K562 (cell line): ENCODE measurements around the gene TTC39A. TPM values are rescaled to one million over a fixed set of nuclear protein-coding genes. Genes with fewer than 3 reads are reported as not detected.

Experiments used
- ATAC-seq: fragments of 200-7000 bp; cut with Tn5 transposase; 3 replicates; pipeline ENCODE4 v1.9.1; 2020; ENCODE audit warnings: moderate library complexity
- BruUV-seq: library from RNA; stranded (reverse); fragments of 400-500 nt; replicated peaks from 2 replicates; lab custom pipeline; 2021; lab: Mats Ljungman, UMichigan
- CTCF ChIA-PET: fragments of 300-600 bp; formaldehyde crosslinking; extraction: SDS; loops from one replicate; lab custom pipeline; 2021; ENCODE audit warnings: low intra/inter-chr PET ratio; lab: Yijun Ruan, JAX
- POLR2A ChIA-PET: fragments of 300-600, 350-650 bp; sonication (Branson Sonifier 250); formaldehyde crosslinking; extraction: SDS; loops from one replicate; lab custom pipeline; 2021; ENCODE audit warnings: antibody characterized with exemption, inconsistent platforms; lab: Yijun Ruan, JAX
- DNase-seq, 4 experiments: peaks; one replicate each; pipeline versions ENCODE4 v3.0.0 to v3.0.0-alpha.2; 2011 to 2018; ENCODE audit warnings: low spot score in 3 of 4, mixed read lengths in 3 of 4; ENCODE audit errors: extremely low read depth in 1 of 4
- FAIRE-seq: peaks from 2 replicates; lab custom pipeline; 2011; peaks lifted over from hg19 to GRCh38; lab: Jason Lieb, UNC
- H2AFZ ChIP-seq: 2 replicates; pipeline ENCODE4 v1.6.0; 2011; ENCODE audit warnings: low read depth, low read length, control low read depth, inconsistent platforms
- H3K27ac ChIP-seq: fragments of 200-600 bp; 3 replicates; pipeline ENCODE4 v1.8.0; 2011; ENCODE audit warnings: low read depth, mild to moderate bottlenecking, control low read depth, inconsistent platforms, low read length, moderate library complexity, mixed read lengths; ENCODE audit errors: extremely low read depth
- H3K27me3 ChIP-seq, 2 experiments: fragments of 300-600 bp in 1 of 2; 2 replicates in 1 of 2; 3 replicates in 1 of 2; pipeline versions ENCODE4 v1.6.0 to v1.8.0; 2011; ENCODE audit warnings: inconsistent platforms in 2 of 2, low read length in 2 of 2, mild to moderate bottlenecking in 1 of 2, mixed read lengths in 1 of 2, moderate library complexity in 1 of 2; ENCODE audit not compliant: control insufficient read depth in 2 of 2, insufficient read depth in 2 of 2
- H3K36me3 ChIP-seq: fragments of 300-600 bp; 3 replicates; pipeline ENCODE4 v1.8.0; 2011; ENCODE audit warnings: mild to moderate bottlenecking, low read length, inconsistent platforms; ENCODE audit not compliant: control insufficient read depth, insufficient read depth
- H3K4me1 ChIP-seq, 2 experiments: fragments of 200-600 bp in 1 of 2; replicated peaks in 1 of 2; 2 replicates in 1 of 2; 3 replicates in 1 of 2; pipeline versions ENCODE4 v1.5.1 to v1.8.0; 2011; ENCODE audit warnings: inconsistent platforms in 2 of 2, low read length in 2 of 2, mild to moderate bottlenecking in 1 of 2, mixed read lengths in 1 of 2, moderate library complexity in 1 of 2; ENCODE audit not compliant: control insufficient read depth in 2 of 2, insufficient read depth in 2 of 2
- H3K4me2 ChIP-seq: 2 replicates; pipeline ENCODE4 v1.6.1; 2011; ENCODE audit warnings: low read length, control low read depth, inconsistent platforms, mixed read lengths; ENCODE audit not compliant: insufficient read depth
- H3K4me3 ChIP-seq: fragments of 200-600 bp; sonication (generic), shearing (Covaris generic); 2 replicates; pipeline ENCODE4 v1.5.1; 2016; ENCODE audit warnings: control low read depth, inconsistent platforms
- H3K79me2 ChIP-seq: fragments of 200-600 bp; 3 replicates; pipeline ENCODE4 v1.8.0; 2011; ENCODE audit warnings: low read length, inconsistent platforms; ENCODE audit not compliant: control insufficient read depth, insufficient read depth
- H3K9ac ChIP-seq, 2 experiments: 2 replicates each; pipeline versions ENCODE4 v1.6.0 to v1.6.1; 2011; ENCODE audit warnings: low read depth in 2 of 2, low read length in 2 of 2, control low read depth in 1 of 2, inconsistent platforms in 1 of 2, mild to moderate bottlenecking in 1 of 2, mixed read lengths in 1 of 2; ENCODE audit not compliant: insufficient read depth in 1 of 2
- H3K9me1 ChIP-seq: one replicate; pipeline ENCODE4 v1.6.0; 2011; ENCODE audit warnings: inconsistent platforms, mild to moderate bottlenecking, low read length, moderate library complexity; ENCODE audit not compliant: control insufficient read depth, insufficient read depth
- H3K9me3 ChIP-seq: replicated peaks from 2 replicates; pipeline ENCODE4 v1.5.1; 2011; ENCODE audit warnings: low read depth, low read length, inconsistent platforms; ENCODE audit not compliant: control insufficient read depth, insufficient read depth
- H4K20me1 ChIP-seq: replicated peaks from 2 replicates; pipeline ENCODE4 v1.6.1; 2011; ENCODE audit warnings: low read length, inconsistent platforms, mixed read lengths; ENCODE audit not compliant: control insufficient read depth, insufficient read depth
- AFF4 ChIP-seq: sonication (generic); formaldehyde crosslinking; IDR thresholded peaks from 2 replicates; pipeline ENCODE4 v1.8.0; 2023; ENCODE audit warnings: mild to moderate bottlenecking, missing genetic modification reagents
- DEAF1 ChIP-seq: fragments of 450-650 bp; formaldehyde crosslinking; IDR thresholded peaks from 2 replicates; pipeline ENCODE4 v1.4.0; 2020; ENCODE audit warnings: mild to moderate bottlenecking, moderate library complexity
- FOXJ2 ChIP-seq: fragments of 200-800 bp; sonication (Bioruptor generic); IDR thresholded peaks from 2 replicates; pipeline ENCODE4 v1.6.1; 2016; ENCODE audit warnings: missing genetic modification characterization, missing compliant biosample characterization
- MAFF ChIP-seq: IDR thresholded peaks from 2 replicates; pipeline ENCODE4 v1.6.1; 2012; ENCODE audit warnings: low read length, improper control_type of control experiment
- MYBL2 ChIP-seq, 2 experiments: fragments of 450-650 bp in 1 of 2; sonication (generic) in 1 of 2; formaldehyde crosslinking in 1 of 2; IDR thresholded peaks; 2 replicates each; pipeline versions ENCODE4 v1.6.1 to v1.8.1; 2017 to 2022; ENCODE audit warnings: borderline replicate concordance in 1 of 2, inconsistent platforms in 1 of 2, low read depth in 1 of 2, mild to moderate bottlenecking in 1 of 2, missing genetic modification reagents in 1 of 2, moderate library complexity in 1 of 2
- PKNOX1 ChIP-seq: fragments of 450-650 bp; IDR thresholded peaks from 2 replicates; pipeline ENCODE4 v1.6.1; 2016
- SNIP1 ChIP-seq: fragments of 450-650 bp; IDR thresholded peaks from 2 replicates; pipeline ENCODE4 v1.7.1; 2017; ENCODE audit warnings: low read depth, mild to moderate bottlenecking
- SP1 ChIP-seq: sonication (generic); formaldehyde crosslinking; IDR thresholded peaks from 2 replicates; pipeline ENCODE4 v1.8.1; 2022; ENCODE audit warnings: mild to moderate bottlenecking, missing genetic modification reagents
- ZBTB1 ChIP-seq: sonication (generic); formaldehyde crosslinking; IDR thresholded peaks from 2 replicates; pipeline ENCODE4 v1.8.1; 2023; ENCODE audit warnings: missing genetic modification reagents, low read depth, mild to moderate bottlenecking, borderline replicate concordance
- WGBS: fragments of 100-300 bp; shearing (Covaris generic); methylation state at CpG from one replicate; pipeline ENCODE4 v1.1.6; 2016; ENCODE audit warnings: low coverage, mixed read lengths; ENCODE audit not compliant: insufficient coverage; ENCODE audit errors: missing lambda C conversion rate; 5-methylcytosine and 5-hydroxymethylcytosine counted together
- in situ Hi-C: fragments of 300-500 bp; cut with MboI; formaldehyde crosslinking; loops from 4 replicates; pipeline ENCODE4 v1.15.0; 2018; ENCODE audit warnings: inconsistent platforms, mixed read lengths
- intact Hi-C: fragments of 100-400 bp; cut with micrococcal nuclease; formaldehyde crosslinking; loops from 2 replicates; pipeline ENCODE4 v1.14.2; 2022
- polyA plus RNA-seq, 8 experiments: library from polyadenylated mRNA; depleted of rRNA in 4 of 8; stranded (reverse) in 5 of 8; unstranded in 3 of 8; fragments of >200 nt; fragmentation: Nextera tagmentation in 2 of 8; fragmentation: Illumina TruSeq in 1 of 8; extraction: Ambion mirVana in 2 of 8; extraction: Trizol in 1 of 8; gene quantifications; 2 replicates each; pipeline versions ENCODE4 v1.2.1 to v1.2.3, GENCODE V29; 2011 to 2014; ENCODE audit warnings: inconsistent platforms in 1 of 8, missing spikeins in 1 of 8
- total RNA-seq, 7 experiments: library from RNA; depleted of rRNA in 6 of 7; stranded (reverse); fragments of >200 nt in 6 of 7; fragmentation: Illumina TruSeq in 2 of 7; extraction: Trizol in 2 of 7; gene quantifications; 2 replicates each; pipeline versions ENCODE4 v1.2.1 to v1.2.3, GENCODE V29; 2011 to 2021; ENCODE audit warnings: low replicate concordance in 1 of 7

The TTC39A gene
- total and polyA plus RNA-seq, 9 of the 15 experiments (the other 6 are each of a cell fraction or from before 2014, with no cell fraction given) = 0.18 to 0.82 (median 0.35) TPM

GRCh38 chr1:51314974-51315373 lies 15.4 kb downstream of the TTC39A start:
- CTCF ChIA-PET = no interaction called here
- Histone ChIP-seq H3K9me1 (no peaks in the 10 kb centered on the region), H2AFZ (no peak overlapping the region), H4K20me1 (no peaks in the 10 kb centered on the region), H3K9me3 (no peaks in the 10 kb centered on the region), H3K9ac (no peak overlapping the region), H3K27me3 (no peaks in the 10 kb centered on the region), H3K4me2 (no peak overlapping the region), H3K27ac (no peak overlapping the region), H3K4me3 (no peak overlapping the region), H3K79me2 (no peaks in the 10 kb centered on the region), H3K36me3 (no peaks in the 10 kb centered on the region), H3K4me1 (peaks cover 6 to 16% of the 10 kb centered on the region in 2 experiments; a peak in 4 of 5 replicates)
- in situ Hi-C loops (no loop called here), intact Hi-C loops (no loop called here)
- POLR2A ChIA-PET = interaction anchor here (0.6 to 1.8 kb wide), 6 partner anchors 9 to 678 kb away, joined by 3 to 5 read pairs (median 3); partner anchors contain the start of gene TTC39A
- FAIRE-seq (no peak), DNase-seq (no peak), ATAC-seq (no peak)
- WGBS = 26% methylated on average over 3 of the region's 3 CpGs
- no TSS peak for BruUV-seq
- TF ChIP-seq ZBTB1 (no peak), AFF4 (no peak), PKNOX1 (no peak), MAFF (no peak), DEAF1 (CRISPR knock-in tag) (no peak), FOXJ2 (tag) (no peak), MYBL2 (IDR thresholded peaks at IDR 0.05; ENCODE audit: low read depth) (no peak), MYBL2 (CRISPR knock-in tag; IDR thresholded peaks at IDR 0.05; ENCODE audit: borderline replicate concordance) (no peak), SNIP1 (no peak), SP1 (CRISPR knock-in tag) (no peak)
